Vagina (tissue), 2 donors: ENCODE results near the gene PRDM7. TPM values are rescaled to one million over a fixed set of nuclear protein-coding genes. Genes with fewer than 3 reads are reported as not detected.

ENCODE experiments used
- DNase-seq, 2 donors: peaks; one replicate each; pipeline ENCODE4 v3.0.0-alpha.2; 2017; ENCODE audit errors: extremely low spot score in 2 of 2
- H3K27ac ChIP-seq: fragments of 200-600 bp; sonication (generic); one replicate; pipeline ENCODE4 v1.5.1; 2019
- H3K27me3 ChIP-seq: fragments of 200-600 bp; sonication (generic); one replicate; pipeline ENCODE4 v1.5.1; 2019
- H3K36me3 ChIP-seq, 2 donors: fragments of 200-600 bp; sonication (generic); one replicate each; pipeline ENCODE4 v1.5.1; 2017 to 2019
- H3K4me1 ChIP-seq: fragments of 200-600 bp; sonication (generic); one replicate; pipeline ENCODE4 v1.5.1; 2019
- H3K4me3 ChIP-seq, 2 donors: fragments of 200-600 bp; sonication (generic); 1 replicate in 1 of 2; 2 replicates in 1 of 2; pipeline ENCODE4 v1.5.1; 2016 to 2019
- H3K9me3 ChIP-seq: fragments of 200-600 bp; sonication (generic); one replicate; pipeline ENCODE4 v1.5.1; 2019
- CTCF ChIP-seq, 3 experiments: fragments of 450-650 bp in 2 of 3; fragments of 200-600 bp in 1 of 3; sonication (generic) in 1 of 3; IDR thresholded peaks; one replicate each; pipeline ENCODE4 v1.5.1; 2017 to 2019; ENCODE audit warnings: antibody characterized with exemption in 3 of 3, mild to moderate bottlenecking in 2 of 3, moderate library complexity in 2 of 3
- POLR2A ChIP-seq, 2 donors: fragments of 450-650 bp; IDR thresholded peaks; one replicate each; pipeline ENCODE4 v1.6.1; 2017; ENCODE audit warnings: antibody characterized with exemption in 2 of 2, mild to moderate bottlenecking in 2 of 2, moderate library complexity in 2 of 2
- POLR2AphosphoS5 ChIP-seq, 2 donors: sonication (generic); formaldehyde crosslinking; IDR thresholded peaks; one replicate each; pipeline ENCODE4 v1.9.0; 2017; ENCODE audit warnings: antibody characterized with exemption in 2 of 2, mild to moderate bottlenecking in 2 of 2, low read depth in 1 of 2; ENCODE audit not compliant: insufficient read depth in 1 of 2
- intact Hi-C: fragments of 100-400 bp; cut with DNase I; formaldehyde crosslinking; loops from one replicate; pipeline ENCODE4 v1.15.1; 2023
- total RNA-seq: library from RNA; depleted of rRNA; stranded (reverse); fragments of >200 nt; gene quantifications from one replicate; pipeline ENCODE4 v1.2.3, GENCODE V29; 2016

PRDM7 gene
- total RNA-seq, 1 donor from 2014 or later = not detected

- intact Hi-C loops = no loop called here
Measured at GRCh38 chr16:90048347-90048722, 28.8 kb downstream of the PRDM7 start.

DNA sequence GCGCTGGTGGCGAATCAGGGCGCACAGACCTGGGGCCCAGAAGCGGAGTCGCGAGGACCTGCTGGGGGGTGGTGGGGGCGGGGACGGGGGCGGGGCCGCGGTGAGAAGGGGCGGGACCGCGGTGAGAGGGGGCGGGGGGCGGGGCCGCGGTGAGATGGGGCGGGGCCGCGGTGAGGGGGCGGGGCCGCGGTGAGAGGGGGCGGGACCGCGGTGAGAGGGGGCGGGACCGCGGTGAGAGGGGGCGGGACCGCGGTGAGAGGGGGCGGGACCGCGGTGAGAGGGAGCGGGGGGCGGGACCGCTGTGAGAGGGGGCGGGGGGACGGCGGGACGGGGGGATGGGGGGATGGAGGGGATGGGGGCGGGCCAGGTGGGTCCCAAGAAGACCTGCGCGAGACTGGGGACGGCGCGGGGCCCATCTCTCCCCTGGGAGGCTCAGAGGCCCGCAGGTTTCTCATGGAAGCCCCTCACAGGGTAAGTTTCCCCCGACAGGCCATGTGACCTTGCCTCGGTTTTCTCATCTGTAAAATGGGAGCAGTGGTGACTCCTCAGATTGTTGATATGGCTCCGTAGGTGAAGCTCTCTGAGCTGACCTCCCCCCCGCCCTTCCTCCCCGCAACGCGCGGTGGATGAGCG, 29.3 kb downstream of the PRDM7 start:
- Histone ChIP-seq H3K4me3 (peak overlapping the region; percentile 50 to 52), H3K9me3 (no peaks in the 10 kb centered on the region), H3K27me3 (no peaks in the 10 kb centered on the region), H3K36me3 (peaks cover 0 to 2% of the 10 kb centered on the region in 2 donors), H3K27ac (peak overlapping the region; percentile 73), H3K4me1 (peaks cover 15% of the 10 kb centered on the region)
- intact Hi-C loops = no loop called here
- no peak for DNase-seq
- TF ChIP-seq POLR2A (IDR thresholded peaks at IDR 0.05) (no peak), POLR2AphosphoS5 (IDR thresholded peaks at IDR 0.05; ENCODE audit: insufficient read depth in 1 of 2, low read depth in 1 of 2) (no peak), CTCF (IDR thresholded peaks at IDR 0.05) (no peak)

More at GRCh38 chr16:90048347-90048722, 28.8 kb downstream of the PRDM7 start:
- H3K4me1 ChIP-seq = peaks cover 15% of the 10 kb centered on the region
- no peak overlapping the region for H3K27ac ChIP-seq
- no peak for TF ChIP-seq POLR2AphosphoS5 (IDR thresholded peaks at IDR 0.05; ENCODE audit: insufficient read depth in 1 of 2, low read depth in 1 of 2)
- no peak for TF ChIP-seq POLR2A (IDR thresholded peaks at IDR 0.05)
- no peak for TF ChIP-seq CTCF (IDR thresholded peaks at IDR 0.05)
- H3K27me3 ChIP-seq = no peaks in the 10 kb centered on the region
- no peak overlapping the region for H3K4me3 ChIP-seq
- H3K9me3 ChIP-seq = no peaks in the 10 kb centered on the region
- no peaks in the 10 kb centered on the region for H3K36me3 ChIP-seq
- no peak for DNase-seq

- DNase-seq = no peak
- peak overlapping the region; percentile 73 for H3K27ac ChIP-seq
Measured at GRCh38 chr16:90046971-90047713, 30.0 kb downstream of the PRDM7 start.

GRCh38 chr16:90046122-90046970, 30.8 kb downstream of the PRDM7 start:
- Histone ChIP-seq H3K9me3 (no peaks in the 10 kb centered on the region), H3K4me1 (peaks cover 15% of the 10 kb centered on the region), H3K27ac (peak overlapping the region; percentile 73), H3K27me3 (no peaks in the 10 kb centered on the region), H3K4me3 (peak overlapping the region; percentile 50 to 52), H3K36me3 (peaks cover 0 to 7% of the 10 kb centered on the region in 2 donors)
- intact Hi-C loops = no loop called here
- TF ChIP-seq POLR2AphosphoS5 (IDR thresholded peaks at IDR 0.05; ENCODE audit: insufficient read depth in 1 of 2, low read depth in 1 of 2) (no peak), CTCF (IDR thresholded peaks at IDR 0.05) (no peak), POLR2A (IDR thresholded peaks at IDR 0.05) (no peak)
- no peak for DNase-seq

More at GRCh38 chr16:90046971-90047713, 30.0 kb downstream of the PRDM7 start:
- no peaks in the 10 kb centered on the region for H3K27me3 ChIP-seq
- no peaks in the 10 kb centered on the region for H3K9me3 ChIP-seq
- TF ChIP-seq CTCF (IDR thresholded peaks at IDR 0.05) (no peak), POLR2AphosphoS5 (IDR thresholded peaks at IDR 0.05; ENCODE audit: insufficient read depth in 1 of 2, low read depth in 1 of 2) (peak in 1 of 2 donors; percentile 46), POLR2A (IDR thresholded peaks at IDR 0.05) (no peak)
- H3K4me3 ChIP-seq = peak overlapping the region; percentile 50 to 52
- H3K4me1 ChIP-seq = peaks cover 15% of the 10 kb centered on the region
- intact Hi-C loops = no loop called here
- H3K36me3 ChIP-seq = peaks cover 0 to 7% of the 10 kb centered on the region in 2 donors
